HUES6 (cell line): Measurements from ENCODE around the gene TDRD7.

Experiments
- H3K27ac ChIP-seq: 2 replicates; pipeline ENCODE4 v1.7.0; 2013; ENCODE audit warnings: low read depth, mild to moderate bottlenecking, low read length, inconsistent platforms
- H3K27me3 ChIP-seq: 2 replicates; pipeline ENCODE4 v1.6.1; 2013; ENCODE audit warnings: low read length; ENCODE audit not compliant: control insufficient read depth, insufficient read depth
- H3K36me3 ChIP-seq: 2 replicates; pipeline ENCODE4 v1.6.1; 2013; ENCODE audit warnings: low read length; ENCODE audit not compliant: control insufficient read depth, insufficient read depth
- H3K4me1 ChIP-seq: 2 replicates; pipeline ENCODE4 v1.6.1; 2013; ENCODE audit warnings: low read length; ENCODE audit not compliant: control insufficient read depth, insufficient read depth
- H3K4me3 ChIP-seq: 2 replicates; pipeline ENCODE4 v1.5.1; 2013; ENCODE audit warnings: low read depth, low read length
- H3K9ac ChIP-seq: one replicate; pipeline ENCODE4 v1.6.1; 2013; ENCODE audit warnings: mild to moderate bottlenecking, low read length
- H3K9me3 ChIP-seq: 2 replicates; pipeline ENCODE4 v1.6.1; 2013; ENCODE audit warnings: low read depth, low read length; ENCODE audit not compliant: control insufficient read depth, insufficient read depth

Gene TDRD7

GRCh38 chr9:97406620-97407177 is 5.2 kb upstream of the TDRD7 start:
- Histone ChIP-seq H3K9ac (no peak overlapping the region), H3K27ac (no peak overlapping the region), H3K27me3 (peaks cover 30% of the 10 kb centered on the region), H3K4me1 (no peaks in the 10 kb centered on the region), H3K9me3 (peaks cover 14% of the 10 kb centered on the region; the same call in 1 of the 2 replicates), H3K36me3 (no peaks in the 10 kb centered on the region), H3K4me3 (no peak overlapping the region)

- no peak overlapping the region for H3K9ac ChIP-seq
- peaks cover 46% of the 10 kb centered on the region for H3K27me3 ChIP-seq
- H3K4me3 ChIP-seq, result no peak overlapping the region
- H3K36me3 ChIP-seq, result no peaks in the 10 kb centered on the region
- H3K9me3 ChIP-seq, result peaks cover 8% of the 10 kb centered on the region; the same call in 1 of the 2 replicates
- no peak overlapping the region for H3K27ac ChIP-seq
- no peaks in the 10 kb centered on the region for H3K4me1 ChIP-seq
Measured at GRCh38 chr9:97408562-97408961, 3.3 kb upstream of the TDRD7 start.

GRCh38 chr9:97411440-97411788 is 482 bp upstream of the TDRD7 start:
- no peak overlapping the region for H3K9ac ChIP-seq
- H3K36me3 ChIP-seq, result no peaks in the 10 kb centered on the region
- H3K27ac ChIP-seq, result no peak overlapping the region
- H3K9me3 ChIP-seq, result no peaks in the 10 kb centered on the region
- no peaks in the 10 kb centered on the region for H3K4me1 ChIP-seq
- H3K4me3 ChIP-seq, result peak overlapping the region; percentile 66
- H3K27me3 ChIP-seq, result peaks cover 56% of the 10 kb centered on the region

GRCh38 chr9:97412626-97413385 is 910 bp downstream of the TDRD7 start:
- peak overlapping the region; percentile 66 for H3K4me3 ChIP-seq
- no peaks in the 10 kb centered on the region for H3K36me3 ChIP-seq
- no peak overlapping the region for H3K9ac ChIP-seq
- no peaks in the 10 kb centered on the region for H3K4me1 ChIP-seq
- H3K9me3 ChIP-seq, result no peaks in the 10 kb centered on the region
- peaks cover 52% of the 10 kb centered on the region for H3K27me3 ChIP-seq
- H3K27ac ChIP-seq, result no peak overlapping the region

GRCh38 chr9:97413462-97413861 is 1.6 kb downstream of the TDRD7 start:
- Histone ChIP-seq H3K9me3 (no peaks in the 10 kb centered on the region), H3K36me3 (no peaks in the 10 kb centered on the region), H3K4me3 (no peak overlapping the region; the same call in 1 of the 2 replicates), H3K4me1 (no peaks in the 10 kb centered on the region), H3K9ac (no peak overlapping the region), H3K27ac (no peak overlapping the region), H3K27me3 (peaks cover 49% of the 10 kb centered on the region)

- no peaks in the 10 kb centered on the region for H3K9me3 ChIP-seq
- no peaks in the 10 kb centered on the region for H3K36me3 ChIP-seq
- no peak overlapping the region for H3K9ac ChIP-seq
- H3K4me1 ChIP-seq, result peaks cover 7% of the 10 kb centered on the region; the same call in 1 of the 2 replicates
- H3K27ac ChIP-seq, result no peak overlapping the region
- H3K4me3 ChIP-seq, result no peak overlapping the region
- H3K27me3 ChIP-seq, result peaks cover 37% of the 10 kb centered on the region
Measured at GRCh38 chr9:97415146-97415545, 3.2 kb downstream of the TDRD7 start.

GRCh38 chr9:97418880-97419279 is 7.0 kb downstream of the TDRD7 start:
- H3K27me3 ChIP-seq, result peaks cover 6% of the 10 kb centered on the region
- peaks cover 7% of the 10 kb centered on the region; the same call in 1 of the 2 replicates for H3K4me1 ChIP-seq
- no peak overlapping the region for H3K27ac ChIP-seq
- no peaks in the 10 kb centered on the region for H3K9me3 ChIP-seq
- H3K9ac ChIP-seq, result no peak overlapping the region
- no peak overlapping the region for H3K4me3 ChIP-seq
- H3K36me3 ChIP-seq, result no peaks in the 10 kb centered on the region

GRCh38 chr9:97419309-97419867 is 7.5 kb downstream of the TDRD7 start:
- no peaks in the 10 kb centered on the region for H3K36me3 ChIP-seq
- H3K4me1 ChIP-seq, result peaks cover 7% of the 10 kb centered on the region; the same call in 1 of the 2 replicates
- H3K27me3 ChIP-seq, result peaks cover 1% of the 10 kb centered on the region
- H3K27ac ChIP-seq, result no peak overlapping the region
- H3K4me3 ChIP-seq, result no peak overlapping the region
- H3K9ac ChIP-seq, result no peak overlapping the region
- H3K9me3 ChIP-seq, result no peaks in the 10 kb centered on the region

- Histone ChIP-seq H3K9me3 (no peaks in the 10 kb centered on the region), H3K27ac (no peak overlapping the region), H3K4me1 (no peaks in the 10 kb centered on the region), H3K27me3 (no peaks in the 10 kb centered on the region), H3K36me3 (no peaks in the 10 kb centered on the region), H3K4me3 (no peak overlapping the region), H3K9ac (no peak overlapping the region)
Measured at GRCh38 chr9:97425336-97425972, 13.6 kb downstream of the TDRD7 start.

- no peak overlapping the region for H3K4me3 ChIP-seq
- no peaks in the 10 kb centered on the region for H3K36me3 ChIP-seq
- no peaks in the 10 kb centered on the region for H3K4me1 ChIP-seq
- no peak overlapping the region for H3K27ac ChIP-seq
- H3K9ac ChIP-seq, result no peak overlapping the region
- no peaks in the 10 kb centered on the region for H3K27me3 ChIP-seq
- H3K9me3 ChIP-seq, result no peaks in the 10 kb centered on the region
Measured at GRCh38 chr9:97425973-97426336, 14.1 kb downstream of the TDRD7 start.

GRCh38 chr9:97427885-97428284 is 16.0 kb downstream of the TDRD7 start:
- Histone ChIP-seq H3K9ac (no peak overlapping the region), H3K36me3 (no peaks in the 10 kb centered on the region), H3K27me3 (no peaks in the 10 kb centered on the region), H3K4me1 (no peaks in the 10 kb centered on the region), H3K9me3 (no peaks in the 10 kb centered on the region), H3K4me3 (no peak overlapping the region), H3K27ac (no peak overlapping the region)
